Stimulated activated CD4-positive, alpha-beta T cell treated with anti-CD3 and anti-CD28 coated beads, Interleukin-1b, Interleukin-23, amount 100 ng/mL, for 48 hours (primary cell): Measurements from ENCODE around the gene NOS3.
"Not testable (repeated sequence)": the region's sequence is repeated elsewhere in the genome, so short reads cannot be mapped to it uniquely, and the experiment has no call there.

Experiments
- DNase-seq: peaks from one replicate; pipeline ENCODE4 v3.0.0-alpha.2; 2020

NOS3 gene

DNA sequence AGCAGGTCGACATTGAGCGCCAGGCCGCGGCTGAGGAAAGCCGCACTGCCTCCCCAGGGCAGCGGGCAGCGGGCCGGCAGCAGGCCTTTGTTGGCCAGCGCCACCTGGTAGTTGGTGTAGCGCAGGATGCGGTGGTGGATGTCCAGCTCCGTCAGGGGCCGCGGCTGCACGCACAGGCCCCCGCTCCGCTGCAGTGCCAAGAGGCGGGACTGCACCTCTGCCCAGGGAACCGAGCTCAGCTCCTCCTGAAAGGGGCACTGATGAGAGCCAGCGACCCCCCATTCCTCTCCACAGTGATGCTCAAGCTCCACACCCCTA is 28.3 kb downstream of the NOS3 start:
- no peak for DNase-seq

DNA sequence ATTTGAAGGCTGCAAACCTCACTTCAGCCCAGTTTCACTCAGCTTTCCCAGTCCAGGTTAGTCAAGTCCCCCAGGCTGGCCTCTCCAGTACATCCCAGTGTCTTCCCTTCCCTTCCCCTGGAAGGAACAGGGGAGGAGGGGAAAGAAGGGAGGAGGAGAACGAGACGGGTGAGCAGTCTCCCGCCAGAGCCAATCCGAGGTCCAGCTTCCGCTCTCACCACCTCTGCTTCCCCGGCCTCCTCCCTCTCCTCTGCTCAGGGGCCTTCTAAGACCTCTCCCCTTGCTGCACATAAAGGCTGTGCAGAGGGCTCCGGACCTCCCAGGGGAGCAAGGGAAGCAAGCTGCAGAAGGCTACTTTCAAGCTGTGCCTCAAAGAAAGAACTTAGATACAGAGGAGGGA is 29.4 kb downstream of the NOS3 start:
- no peak for DNase-seq

DNA sequence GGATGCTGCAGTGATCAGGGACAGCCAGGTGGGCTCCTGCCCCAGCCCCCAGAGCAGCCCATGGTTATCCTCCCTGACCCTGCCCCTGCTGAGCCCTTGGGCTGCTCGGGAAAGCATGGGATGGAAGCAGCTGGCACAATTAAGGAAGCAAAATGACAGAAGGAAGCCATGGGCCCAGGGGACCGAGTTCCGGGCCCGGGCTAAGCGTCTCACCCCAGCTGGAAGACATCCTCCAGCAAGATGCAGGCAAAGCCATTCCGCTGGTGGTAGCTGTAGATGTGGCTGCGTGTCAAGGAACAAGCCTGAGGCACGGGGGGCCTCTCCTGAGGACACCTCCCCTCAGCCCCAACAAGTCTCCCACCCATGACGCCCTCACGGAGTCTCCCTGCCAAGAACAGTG is 32.4 kb downstream of the NOS3 start:
- no peak for DNase-seq

DNA sequence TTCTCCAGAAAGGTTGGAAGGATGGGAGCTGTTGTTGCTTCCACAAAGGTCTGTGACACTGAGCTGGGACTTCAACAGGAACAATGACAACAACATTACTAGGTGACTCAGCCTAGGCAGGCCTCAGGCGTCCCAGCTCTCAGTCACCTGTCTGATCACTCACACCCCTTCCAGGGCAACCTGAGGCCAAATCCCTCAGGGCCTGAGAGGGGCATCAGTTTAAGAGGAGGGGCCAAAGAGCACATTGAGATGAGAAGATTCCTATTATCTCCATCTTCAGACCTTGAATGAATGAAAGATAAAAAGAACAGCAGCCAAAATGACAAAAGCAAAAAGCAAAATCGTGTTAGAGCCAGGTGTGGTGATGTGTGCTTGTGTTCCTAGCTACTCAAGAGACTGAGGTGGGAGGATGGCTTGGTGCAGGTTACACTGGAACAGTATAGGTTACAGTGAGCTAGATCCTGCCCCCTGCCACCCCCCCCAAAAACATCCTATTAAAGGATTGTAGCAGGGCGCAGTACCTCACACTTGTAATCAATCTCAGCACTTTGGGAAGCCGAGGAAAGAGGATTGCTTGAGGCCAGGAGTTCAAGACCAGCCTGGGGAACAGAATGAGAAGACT is 33.7 kb downstream of the NOS3 start, which contains the start of gene ATG9B:
TSS of gene ATG9B (minus strand) at position 60 of the 622 bp plus-strand sequence. CDS start 71 bp downstream, outside the sequence.
- no peak for DNase-seq

DNA sequence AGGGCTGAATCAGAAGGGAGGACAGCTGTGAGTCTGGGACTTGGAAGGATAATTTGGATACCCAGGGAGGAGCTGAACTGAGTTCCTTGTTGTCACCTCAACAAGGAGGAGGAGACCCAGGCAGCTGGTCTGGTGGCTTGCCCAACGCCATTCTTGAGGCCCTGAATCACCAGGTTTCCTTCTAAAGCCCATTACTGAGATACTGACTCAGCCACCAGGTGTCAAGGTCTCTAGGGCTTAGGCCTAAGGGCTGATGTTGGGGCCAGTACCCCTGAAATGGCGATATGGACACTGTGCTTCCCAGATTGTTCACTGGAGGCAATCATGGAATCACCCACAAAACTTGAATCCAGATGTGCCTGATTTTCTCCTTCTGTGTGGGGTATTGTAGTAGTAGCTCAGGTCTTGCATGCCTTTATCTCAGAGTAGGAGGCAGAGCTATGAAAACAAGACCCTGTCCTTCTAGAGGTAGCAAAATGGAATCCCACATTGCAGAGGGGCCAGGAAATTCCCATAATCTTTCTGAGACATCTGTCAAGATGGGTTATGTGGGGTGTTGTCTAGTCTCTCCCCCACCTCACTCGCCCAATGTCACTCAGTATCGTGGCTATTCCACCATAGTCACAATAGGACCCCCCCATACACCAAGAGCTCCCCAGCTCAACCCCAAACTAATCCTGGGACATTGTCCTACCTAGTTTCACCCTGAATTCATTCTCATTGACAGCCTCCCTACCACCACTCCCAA is 35.3 kb downstream of the NOS3 start:
- no peak for DNase-seq

DNA sequence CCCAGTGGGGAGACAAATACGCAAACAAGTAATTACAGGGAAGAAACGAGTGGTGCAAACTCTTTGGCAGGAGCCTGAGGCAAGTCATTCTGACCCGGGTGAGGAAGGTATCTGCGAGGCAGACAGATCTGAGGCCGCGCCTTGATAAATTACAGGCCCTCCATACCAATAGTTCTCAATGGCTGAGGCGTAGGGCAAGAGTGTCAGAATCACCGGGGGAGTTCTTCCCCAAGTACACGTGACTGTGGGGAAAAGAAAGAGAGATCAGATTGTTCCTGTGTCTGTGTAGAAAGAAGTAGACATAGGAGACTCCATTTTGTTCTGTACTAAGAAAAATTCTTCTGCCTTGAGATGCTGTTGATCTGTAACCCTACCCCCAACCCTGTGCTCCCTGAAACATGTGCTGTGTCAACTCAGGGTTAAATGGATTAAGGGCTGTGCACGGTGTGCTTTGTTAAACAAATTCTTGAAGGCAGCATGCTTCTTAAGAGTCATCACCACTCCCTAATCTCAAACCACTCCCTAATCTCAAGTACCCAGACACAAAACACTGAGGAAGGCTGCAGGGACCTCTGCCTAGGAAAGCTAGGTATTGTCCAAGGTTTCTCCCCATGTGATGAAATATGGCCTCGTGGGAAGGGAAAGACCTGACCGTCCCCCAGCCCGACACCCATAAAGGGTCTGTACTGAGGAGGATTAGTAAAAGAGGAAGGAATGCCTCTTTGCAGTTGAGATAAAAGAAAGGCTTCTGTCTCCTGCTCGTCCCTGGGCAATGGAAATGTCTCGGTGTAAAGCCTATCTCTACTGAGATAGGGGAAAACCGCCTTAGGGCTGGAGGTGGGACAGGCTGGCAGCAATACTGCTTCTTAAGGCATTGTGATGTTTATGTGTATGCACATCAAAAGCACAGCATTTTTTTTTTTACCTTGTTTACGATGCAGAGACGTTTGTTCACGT is 36.2 kb downstream of the NOS3 start:
- not testable (repeated sequence) for DNase-seq

DNA sequence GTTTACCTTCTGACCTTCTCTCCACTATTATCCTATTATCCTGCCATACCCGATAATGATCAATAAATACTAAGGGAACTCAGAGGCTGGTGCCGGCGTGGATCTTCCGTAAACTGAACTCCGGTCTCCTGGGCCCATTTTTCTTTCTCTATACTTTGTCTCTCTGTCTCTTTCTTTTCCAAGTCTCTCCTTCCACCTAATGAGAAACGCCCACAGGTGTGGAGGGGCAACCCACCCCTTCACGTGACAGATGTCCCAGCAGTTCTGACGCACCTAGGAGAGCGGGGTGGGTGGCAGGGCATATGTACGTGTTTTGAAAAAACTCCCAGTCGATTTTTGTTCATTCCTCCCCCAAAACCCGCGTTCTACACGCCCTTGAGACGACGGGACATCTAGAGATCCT is 36.9 kb downstream of the NOS3 start:
- DNase-seq = not testable (repeated sequence)

DNA sequence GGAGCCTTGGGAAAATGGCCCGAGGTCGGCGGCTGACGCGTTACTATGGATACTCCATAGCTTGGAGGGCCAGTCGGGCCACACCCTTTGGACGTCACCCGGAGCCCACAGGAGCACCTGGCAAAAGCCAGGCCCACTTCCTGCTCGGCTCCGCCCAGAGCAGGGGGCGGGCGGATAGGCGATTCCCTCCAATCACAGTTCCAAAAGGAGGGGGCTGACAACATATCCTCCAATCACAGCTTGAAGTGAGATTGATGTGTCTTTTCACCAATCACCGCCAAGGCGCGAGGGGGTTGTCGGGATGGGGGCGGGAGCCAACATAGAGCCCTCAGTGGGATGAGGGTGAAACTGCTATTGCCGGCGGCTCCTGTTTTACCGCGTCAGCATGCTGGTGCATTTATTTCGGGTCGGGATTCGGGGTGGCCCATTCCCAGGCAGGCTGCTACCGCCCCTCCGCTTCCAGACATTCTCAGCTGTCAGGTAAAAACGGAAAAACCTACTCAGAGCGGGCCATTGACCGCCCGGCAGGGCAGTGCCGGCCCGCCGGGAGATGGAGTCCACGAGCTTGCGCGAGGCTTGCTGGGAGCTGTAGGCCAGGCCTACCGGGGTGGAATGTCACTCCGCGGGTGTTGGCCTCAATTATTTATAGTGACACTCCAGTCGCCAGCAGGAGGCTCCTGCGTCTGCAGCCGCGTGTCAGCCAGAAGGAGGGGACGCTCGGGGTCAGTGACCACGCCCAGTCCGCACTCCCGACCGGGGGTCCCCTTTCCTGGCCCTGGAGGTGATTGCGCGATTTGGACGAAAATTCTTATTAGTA is 37.5 kb downstream of the NOS3 start, which contains the start of gene ABCB8:
TSS of gene ABCB8 (plus strand) at position 320 of the 817 bp plus-strand sequence. CDS start at position 386, 66 bp downstream.
- peak; percentile 98 for DNase-seq

DNA sequence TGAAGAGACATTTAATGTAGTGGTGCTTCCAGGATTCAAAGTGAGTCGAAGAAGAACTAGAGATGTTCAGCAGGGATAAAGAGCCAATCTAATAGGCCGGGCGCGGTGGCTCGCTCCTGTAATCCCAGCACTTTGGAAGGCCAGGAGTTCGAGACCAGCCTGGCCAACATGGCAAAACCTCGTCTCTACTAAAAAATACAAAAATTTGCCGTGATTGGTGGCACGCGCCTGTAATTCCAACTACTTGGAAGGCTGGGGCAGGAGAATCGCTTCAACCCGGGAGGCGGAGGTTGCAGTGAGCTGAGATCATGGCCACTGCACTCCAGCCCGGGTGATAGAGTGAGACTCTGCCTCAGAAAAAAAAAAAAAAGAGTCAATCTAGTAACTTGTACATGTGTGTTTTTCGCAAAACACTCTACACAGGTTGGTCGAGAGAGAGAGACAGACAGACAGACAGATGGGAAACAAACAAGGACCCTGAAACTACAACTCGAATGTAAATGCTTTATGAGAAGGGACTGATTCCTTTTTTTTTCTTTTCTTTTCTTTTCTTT is 38.2 kb downstream of the NOS3 start:
- DNase-seq = no peak

DNA sequence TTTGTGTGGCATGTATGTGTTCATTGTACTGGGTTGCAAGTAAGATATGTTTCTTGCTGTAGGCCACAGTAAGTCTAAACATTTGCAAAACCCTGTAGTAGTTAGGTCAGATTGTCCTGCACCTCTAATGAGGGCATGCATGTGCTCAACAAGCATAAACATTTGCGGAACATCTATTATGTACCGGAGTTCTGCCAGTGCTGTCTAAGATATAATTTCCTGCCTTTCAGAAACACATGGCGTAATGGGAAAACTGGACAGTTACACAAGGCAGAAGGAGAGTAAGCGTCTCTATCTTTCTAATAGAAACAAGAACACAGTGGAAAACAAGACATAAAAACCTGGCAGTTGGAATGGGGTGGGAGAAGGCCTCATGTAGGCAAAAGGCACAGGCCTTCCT is 40.2 kb downstream of the NOS3 start:
- no peak for DNase-seq

DNA sequence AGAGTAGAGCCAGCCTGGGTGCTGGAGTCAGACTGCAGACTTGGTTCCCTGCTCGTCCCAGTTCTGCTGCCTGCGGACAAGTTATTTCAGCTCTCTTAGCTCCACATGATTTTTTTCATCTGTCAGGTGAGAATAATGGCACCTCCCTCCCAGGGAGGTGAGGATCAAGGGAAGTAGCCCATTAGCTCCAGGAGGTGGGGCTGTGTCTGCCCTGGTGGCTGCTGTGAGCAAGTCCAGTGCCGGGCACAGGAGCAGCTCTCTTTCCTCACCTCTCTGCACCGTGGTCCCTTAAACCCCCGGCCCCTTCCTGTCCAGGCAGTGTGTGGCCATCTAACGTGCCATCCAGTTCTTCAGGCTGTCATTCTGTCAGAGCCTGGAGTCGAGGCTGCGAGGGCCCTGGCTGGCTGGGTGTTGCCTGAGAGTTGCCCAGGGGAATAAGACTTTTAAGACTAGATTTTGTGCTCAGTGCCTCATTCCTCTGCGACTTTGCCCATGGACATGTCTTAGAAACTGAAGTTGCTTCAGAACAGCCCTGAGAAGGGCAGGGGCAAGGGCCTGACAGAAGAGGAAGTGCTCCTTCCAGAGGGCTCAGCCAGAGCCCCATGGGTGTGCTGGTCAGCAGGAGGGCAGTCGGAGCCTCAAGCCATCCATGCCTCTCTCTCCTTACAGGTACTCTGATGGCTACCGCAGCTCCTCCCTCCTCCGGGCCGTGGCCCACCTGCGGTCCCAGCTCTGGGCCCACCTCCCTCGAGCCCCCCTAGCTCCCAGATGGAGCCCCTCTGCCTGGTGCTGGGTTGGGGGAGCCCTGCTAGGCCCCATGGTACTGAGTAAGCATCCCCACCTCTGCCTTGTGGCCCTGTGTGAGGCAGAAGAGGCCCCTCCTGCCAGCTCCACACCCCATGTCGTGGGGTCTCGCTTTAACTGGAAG is 42.4 kb downstream of the NOS3 start:
- no peak for DNase-seq

DNA sequence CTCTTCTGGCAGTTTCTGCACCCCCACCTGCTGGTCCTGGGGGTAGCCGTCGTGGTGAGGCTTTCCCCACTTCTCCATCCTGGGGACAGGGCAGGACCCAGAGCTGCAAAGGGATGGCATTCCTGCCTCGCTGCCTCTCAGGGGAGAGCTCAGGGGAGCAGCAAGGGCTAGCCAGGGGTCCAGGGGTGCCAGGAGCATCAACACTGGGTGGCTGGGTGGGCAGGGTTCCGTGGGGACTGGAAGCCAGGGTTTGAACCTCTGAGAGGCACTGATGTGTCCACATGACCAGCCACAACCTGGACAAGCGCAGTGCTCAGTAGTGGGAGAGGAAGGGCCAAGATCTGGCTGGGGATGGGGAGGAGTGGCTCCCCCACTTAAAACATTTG is 43.0 kb downstream of the NOS3 start:
- no peak for DNase-seq

DNA sequence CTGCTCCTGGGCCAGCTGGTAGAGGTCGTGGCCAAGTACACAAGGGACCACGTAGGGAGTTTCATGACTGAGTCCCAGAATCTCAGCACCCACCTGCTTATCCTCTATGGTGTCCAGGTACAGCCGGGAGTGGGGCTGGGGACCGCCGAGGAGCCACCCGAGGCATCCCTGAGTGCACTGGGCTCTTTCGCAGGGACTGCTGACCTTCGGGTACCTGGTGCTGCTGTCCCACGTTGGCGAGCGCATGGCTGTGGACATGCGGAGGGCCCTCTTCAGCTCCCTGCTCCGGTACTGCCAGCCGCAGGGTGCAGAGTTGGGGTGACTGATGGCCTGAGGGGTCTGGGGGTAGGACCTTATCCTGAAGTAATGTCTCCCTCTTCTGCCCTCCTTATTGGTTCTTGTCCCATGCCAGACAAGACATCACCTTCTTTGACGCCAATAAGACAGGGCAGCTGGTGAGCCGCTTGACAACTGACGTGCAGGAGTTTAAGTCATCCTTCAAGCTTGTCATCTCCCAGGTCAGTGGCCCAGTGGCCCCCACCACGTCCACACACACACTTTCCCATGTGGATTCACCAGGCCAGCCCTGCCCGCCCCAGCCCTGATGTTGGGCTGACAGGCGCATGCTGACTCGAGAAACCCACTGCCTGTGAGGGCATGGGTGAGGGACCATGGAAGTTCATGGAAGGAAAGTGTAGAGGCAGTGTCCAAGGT is 43.7 kb downstream of the NOS3 start:
- no peak for DNase-seq

DNA sequence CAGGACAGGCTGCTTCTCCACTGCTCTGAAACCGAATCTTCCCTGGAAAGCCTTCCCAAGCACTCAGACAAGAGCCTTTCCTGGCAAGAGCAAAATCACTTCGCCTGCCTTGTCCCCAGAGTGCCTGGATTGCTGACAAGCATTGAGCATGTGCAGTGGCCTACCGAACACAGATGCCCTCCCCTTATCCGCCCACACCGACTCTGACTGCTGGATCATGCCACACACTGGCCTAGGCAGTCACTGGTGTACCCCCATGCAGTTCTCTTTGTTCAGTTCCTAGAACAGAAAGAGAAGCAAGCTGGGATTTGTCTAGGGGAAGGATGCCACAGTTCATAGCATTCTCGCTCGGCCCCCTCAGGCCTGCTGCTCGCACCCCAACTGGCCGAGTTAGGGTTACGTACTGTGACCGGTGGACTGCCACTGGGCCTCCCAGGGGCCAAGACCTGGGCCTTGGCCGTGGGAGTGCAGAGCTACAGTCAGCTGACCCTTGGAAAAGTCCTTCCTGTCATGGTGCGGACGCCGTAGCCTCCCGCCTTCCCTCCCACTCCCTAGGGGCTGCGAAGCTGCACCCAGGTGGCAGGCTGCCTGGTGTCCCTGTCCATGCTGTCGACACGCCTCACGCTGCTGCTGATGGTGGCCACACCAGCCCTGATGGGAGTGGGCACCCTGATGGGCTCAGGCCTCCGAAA is 44.4 kb downstream of the NOS3 start:
- DNase-seq = no peak

DNA sequence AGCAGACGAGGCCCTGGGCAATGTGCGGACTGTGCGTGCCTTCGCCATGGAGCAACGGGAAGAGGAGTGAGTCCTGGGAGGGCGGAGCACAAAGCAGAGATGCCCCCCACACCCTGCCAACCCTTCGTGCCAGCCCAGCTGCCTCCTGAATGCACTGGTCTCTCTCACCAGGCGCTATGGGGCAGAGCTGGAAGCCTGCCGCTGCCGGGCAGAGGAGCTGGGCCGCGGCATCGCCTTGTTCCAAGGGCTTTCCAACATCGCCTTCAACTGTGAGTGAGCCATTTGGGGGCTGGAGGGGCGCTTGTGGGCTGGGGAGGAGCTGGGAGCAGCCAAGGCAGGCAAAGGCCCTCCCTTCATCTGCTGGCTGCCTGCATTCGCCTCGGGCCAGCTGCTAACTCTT is 45.1 kb downstream of the NOS3 start:
- DNase-seq = no peak

DNA sequence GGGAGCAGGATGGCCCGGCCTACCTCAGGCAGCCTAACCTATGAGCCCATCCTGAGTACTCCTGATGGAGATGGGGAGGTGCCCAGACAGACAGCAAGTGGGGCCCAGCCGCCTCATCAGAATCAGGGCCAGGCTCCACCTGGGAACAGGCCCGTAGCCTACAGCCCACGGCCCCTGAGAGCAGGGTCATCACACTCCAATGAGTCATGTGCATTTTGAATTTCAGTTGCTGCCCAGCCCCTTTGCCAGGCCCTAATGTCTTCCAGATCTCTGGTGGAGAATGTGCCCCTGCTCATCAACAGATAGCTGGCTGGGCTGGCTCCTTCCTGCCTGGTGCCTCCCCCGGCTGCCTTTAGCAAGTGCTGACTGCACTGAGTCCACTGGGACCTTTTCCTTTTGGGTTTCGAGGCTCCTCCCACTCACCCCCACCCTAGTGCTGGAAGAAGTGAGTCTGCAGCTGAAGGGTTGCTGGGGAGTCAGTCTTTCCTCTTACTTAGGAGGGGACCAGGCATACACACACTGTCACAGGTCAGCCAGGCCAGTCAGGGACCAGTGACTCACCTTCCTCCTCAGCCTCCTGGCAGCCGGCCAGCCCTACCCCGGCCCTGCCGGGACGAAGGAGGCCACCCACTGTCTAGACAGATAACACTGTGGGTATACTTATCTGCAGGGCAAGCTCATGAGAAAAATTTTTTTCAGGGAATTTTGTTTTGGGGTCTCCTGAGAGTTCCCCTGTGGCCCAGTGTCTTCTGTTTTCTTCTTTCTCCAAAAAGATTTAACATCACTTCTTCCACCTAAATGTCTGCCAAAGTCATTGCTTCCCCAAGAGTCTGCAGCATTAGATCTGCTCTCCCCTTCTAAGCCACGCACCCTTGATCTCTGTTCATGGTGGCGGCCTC is 48.4 kb downstream of the NOS3 start:
- DNase-seq = peak; percentile 88

DNA sequence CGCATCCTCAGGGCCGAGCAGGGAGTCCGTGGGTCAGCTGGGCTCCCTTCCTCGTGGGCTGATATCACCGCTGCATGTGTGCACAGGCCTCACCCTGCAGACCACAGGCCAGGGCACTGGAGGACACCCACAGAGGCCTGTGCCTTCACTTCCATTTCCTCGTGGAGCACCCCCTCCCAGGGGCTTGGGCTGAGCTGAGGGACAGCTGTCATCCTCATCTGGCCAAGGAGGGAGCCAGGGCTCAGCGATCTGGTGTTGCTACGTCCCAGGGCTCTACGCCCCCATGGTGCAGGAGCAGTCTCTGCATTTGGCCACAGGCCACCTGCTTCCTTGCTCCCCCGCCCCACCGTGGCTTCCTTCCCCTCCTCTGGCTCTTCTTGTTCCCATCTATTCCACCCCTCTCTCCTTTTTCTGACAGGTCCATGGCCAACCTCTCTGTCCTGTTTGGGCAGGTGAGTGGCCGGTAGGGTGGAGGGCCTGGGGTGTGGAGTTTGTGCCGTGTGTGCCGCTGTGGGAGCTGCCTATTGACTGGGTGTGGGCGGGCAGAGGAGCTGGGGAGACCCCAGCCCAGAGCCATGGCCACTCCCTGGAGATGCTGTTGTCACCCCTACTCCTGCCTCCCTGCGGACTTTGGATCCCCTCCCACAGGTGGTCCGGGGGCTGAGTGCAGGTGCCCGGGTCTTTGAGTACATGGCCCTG is 49.2 kb downstream of the NOS3 start:
- DNase-seq = no peak
